Cardiac muscle cell (in vitro differentiated cells and primary cell): Measurements from ENCODE around the gene RSRC1. TPM values are rescaled to one million over a fixed set of nuclear protein-coding genes. Genes with fewer than 3 reads are reported as not detected.
"Not testable (repeated sequence)": the region's sequence is repeated elsewhere in the genome, so short reads cannot be mapped to it uniquely, and the experiment has no call there.

Experiments
- DNase-seq, 2 donors: peaks; one replicate each; pipeline versions ENCODE4 v3.0.0 to v3.0.0-alpha.2; 2010 to 2017; ENCODE audit warnings: low read depth in 1 of 2, low spot score in 1 of 2
- H3K27ac ChIP-seq: fragments of 200-600 bp; sonication (generic); 2 replicates; pipeline ENCODE4 v1.5.1; 2016
- H3K27me3 ChIP-seq: fragments of 200-600 bp; sonication (generic); 2 replicates; pipeline ENCODE4 v1.6.0; 2016; ENCODE audit warnings: control low read depth
- H3K36me3 ChIP-seq: fragments of 200-600 bp; sonication (generic); 2 replicates; pipeline ENCODE4 v1.5.1; 2016; ENCODE audit warnings: control low read depth
- H3K4me1 ChIP-seq: fragments of 200-600 bp; sonication (generic); 2 replicates; pipeline ENCODE4 v1.8.1; 2017; ENCODE audit warnings: low read depth, mild to moderate bottlenecking, mixed run types
- H3K4me3 ChIP-seq: fragments of 200-600 bp; sonication (generic); 2 replicates; pipeline ENCODE4 v1.5.1; 2016; ENCODE audit warnings: mild to moderate bottlenecking
- H3K9me3 ChIP-seq: fragments of 200-600 bp; sonication (generic); 2 replicates; pipeline ENCODE4 v1.5.1; 2017; ENCODE audit warnings: low read depth, mild to moderate bottlenecking, control low read depth
- CTCF ChIP-seq: IDR thresholded peaks from 2 replicates; pipeline ENCODE4 v1.5.1; 2012; ENCODE audit warnings: low read depth, mild to moderate bottlenecking, low read length
- polyA plus RNA-seq: library from polyadenylated mRNA; unstranded; fragments of >200 nt; fragmentation: Nextera tagmentation; extraction: Ambion mirVana; gene quantifications from 2 replicates; pipeline ENCODE4 v1.2.1, GENCODE V29; 2016
- total RNA-seq: library from RNA; depleted of rRNA; stranded (reverse); fragments of >200 nt; gene quantifications from 2 replicates; pipeline ENCODE4 v1.2.3, GENCODE V29; 2016

The RSRC1 gene
- total and polyA plus RNA-seq, 2 experiments from 2014 or later: 23.6 to 55.9 TPM

GRCh38 chr3:158405507-158405906 lies 295.6 kb downstream of the RSRC1 start:
- no peaks in the 10 kb centered on the region for H3K36me3 ChIP-seq
- no peak overlapping the region for H3K27ac ChIP-seq
- H3K9me3 ChIP-seq: no peaks in the 10 kb centered on the region
- no peak overlapping the region for H3K4me3 ChIP-seq
- no peak for DNase-seq
- H3K27me3 ChIP-seq: no peaks in the 10 kb centered on the region
- H3K4me1 ChIP-seq: peaks cover 6% of the 10 kb centered on the region
- TF ChIP-seq CTCF: no peak

- peaks cover 6% of the 10 kb centered on the region for H3K4me1 ChIP-seq
- no peak for TF ChIP-seq CTCF
- no peaks in the 10 kb centered on the region for H3K27me3 ChIP-seq
- H3K4me3 ChIP-seq: no peak overlapping the region
- DNase-seq: peak in 1 of 2 donors; percentile 25
- no peak overlapping the region for H3K27ac ChIP-seq
- no peaks in the 10 kb centered on the region for H3K36me3 ChIP-seq
- no peaks in the 10 kb centered on the region for H3K9me3 ChIP-seq
Measured at GRCh38 chr3:158407844-158408517, 298.1 kb downstream of the RSRC1 start.

- not testable (repeated sequence) for H3K36me3 ChIP-seq, H3K4me3 ChIP-seq, H3K27me3 ChIP-seq, H3K9me3 ChIP-seq, DNase-seq, H3K27ac ChIP-seq, H3K4me1 ChIP-seq
Measured at GRCh38 chr3:158408518-158408897, 298.6 kb downstream of the RSRC1 start.

GRCh38 chr3:158418035-158418434 lies 308.1 kb downstream of the RSRC1 start:
- no peaks in the 10 kb centered on the region for H3K27me3 ChIP-seq
- no peak overlapping the region for H3K4me3 ChIP-seq
- H3K9me3 ChIP-seq: no peaks in the 10 kb centered on the region
- H3K27ac ChIP-seq: no peak overlapping the region
- H3K4me1 ChIP-seq: no peaks in the 10 kb centered on the region
- TF ChIP-seq CTCF: no peak
- no peak for DNase-seq
- no peaks in the 10 kb centered on the region for H3K36me3 ChIP-seq

GRCh38 chr3:158419820-158420653 lies 310.1 kb downstream of the RSRC1 start:
- no peak for DNase-seq
- no peaks in the 10 kb centered on the region for H3K4me1 ChIP-seq
- H3K9me3 ChIP-seq: no peaks in the 10 kb centered on the region
- H3K4me3 ChIP-seq: no peak overlapping the region
- H3K36me3 ChIP-seq: no peaks in the 10 kb centered on the region
- TF ChIP-seq CTCF: no peak
- no peaks in the 10 kb centered on the region for H3K27me3 ChIP-seq
- H3K27ac ChIP-seq: no peak overlapping the region
